Testis (tissue), 2 donors: ENCODE measurements around the gene RPS6KA5.

Experiments used
- POLR2A ChIP-seq: fragments of 450-650 bp; IDR thresholded peaks from one replicate; pipeline ENCODE4 v1.6.1; 2017; ENCODE audit warnings: antibody characterized with exemption, mild to moderate bottlenecking, moderate library complexity
- TF ChIP-seq, protein P1 (sequence below), 3 experiments: fragments of 450-650 bp in 2 of 3; fragments of 200-600 bp in 1 of 3; sonication (generic) in 1 of 3; IDR thresholded peaks; one replicate each; pipeline ENCODE4 v1.5.1; 2016 to 2019; ENCODE audit warnings: antibody characterized with exemption in 3 of 3, mild to moderate bottlenecking in 2 of 3, moderate library complexity in 1 of 3

DNA sequence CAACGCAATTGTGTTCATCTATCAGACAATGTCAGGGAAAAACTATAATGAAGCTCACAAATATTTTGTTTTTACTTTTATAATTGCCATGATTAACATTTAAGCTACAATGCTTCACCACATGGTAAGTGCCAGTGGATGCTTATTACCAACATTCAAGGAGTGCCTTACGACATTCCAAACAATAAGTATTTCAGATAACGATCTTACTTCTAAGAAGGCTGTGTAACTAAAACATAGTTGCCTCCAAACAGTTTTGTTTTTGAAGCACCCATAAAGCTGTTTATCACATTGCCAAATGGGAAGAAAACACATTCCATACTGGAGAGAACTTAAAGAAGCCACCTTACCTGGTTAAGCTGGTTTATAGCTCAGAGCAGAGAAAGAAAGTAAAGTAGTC lies 78.8 kb downstream of the RPS6KA5 start:
- TF ChIP-seq, protein P1, sequence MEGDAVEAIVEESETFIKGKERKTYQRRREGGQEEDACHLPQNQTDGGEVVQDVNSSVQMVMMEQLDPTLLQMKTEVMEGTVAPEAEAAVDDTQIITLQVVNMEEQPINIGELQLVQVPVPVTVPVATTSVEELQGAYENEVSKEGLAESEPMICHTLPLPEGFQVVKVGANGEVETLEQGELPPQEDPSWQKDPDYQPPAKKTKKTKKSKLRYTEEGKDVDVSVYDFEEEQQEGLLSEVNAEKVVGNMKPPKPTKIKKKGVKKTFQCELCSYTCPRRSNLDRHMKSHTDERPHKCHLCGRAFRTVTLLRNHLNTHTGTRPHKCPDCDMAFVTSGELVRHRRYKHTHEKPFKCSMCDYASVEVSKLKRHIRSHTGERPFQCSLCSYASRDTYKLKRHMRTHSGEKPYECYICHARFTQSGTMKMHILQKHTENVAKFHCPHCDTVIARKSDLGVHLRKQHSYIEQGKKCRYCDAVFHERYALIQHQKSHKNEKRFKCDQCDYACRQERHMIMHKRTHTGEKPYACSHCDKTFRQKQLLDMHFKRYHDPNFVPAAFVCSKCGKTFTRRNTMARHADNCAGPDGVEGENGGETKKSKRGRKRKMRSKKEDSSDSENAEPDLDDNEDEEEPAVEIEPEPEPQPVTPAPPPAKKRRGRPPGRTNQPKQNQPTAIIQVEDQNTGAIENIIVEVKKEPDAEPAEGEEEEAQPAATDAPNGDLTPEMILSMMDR (IDR thresholded peaks at IDR 0.05) = no peak
- no peak for TF ChIP-seq POLR2A
